OCI-LY7 (cell line): ENCODE results near the gene ATP11A. TPM values are rescaled to one million over a fixed set of nuclear protein-coding genes. Genes with fewer than 3 reads are reported as not detected.

Source experiments
- BruUV-seq: library from RNA; stranded (reverse); fragments of 400-500 nt; replicated peaks from 2 replicates; lab custom pipeline; 2021; lab: Mats Ljungman, UMichigan
- CTCF ChIA-PET: fragments of 300-600 bp; sonication (Branson Sonifier 250); formaldehyde crosslinking; loops from one replicate; lab custom pipeline; 2022; ENCODE audit warnings: antibody characterized with exemption; ENCODE audit not compliant: unreplicated experiment; lab: Charles Lee
- POLR2A ChIA-PET: fragments of 300-600 bp; sonication (Branson Sonifier 250); formaldehyde crosslinking; loops from one replicate; lab custom pipeline; 2022; ENCODE audit warnings: antibody characterized with exemption; lab: Charles Lee
- DNase-seq: peaks from one replicate; pipeline ENCODE4 v3.0.0-alpha.2; 2015; ENCODE audit warnings: low spot score
- H2AFZ ChIP-seq: fragments of 200-600 bp; sonication (generic), shearing (Covaris generic); 2 replicates; pipeline ENCODE4 v1.6.1; 2014; ENCODE audit warnings: mild to moderate bottlenecking, antibody characterized with exemption, low read length, moderate library complexity
- H3K27ac ChIP-seq: fragments of 200-600 bp; sonication (generic); 2 replicates; pipeline ENCODE4 v1.5.1; 2014; ENCODE audit warnings: mixed run types, low read depth, mild to moderate bottlenecking, moderate library complexity, low read length, inconsistent platforms; ENCODE audit not compliant: poor library complexity, severe bottlenecking
- H3K36me3 ChIP-seq: fragments of 200-600 bp; sonication (generic); 2 replicates; pipeline ENCODE4 v1.6.1; 2014; ENCODE audit warnings: mild to moderate bottlenecking, antibody characterized with exemption, low read length, moderate library complexity, mixed read lengths; ENCODE audit not compliant: insufficient read depth
- H3K4me1 ChIP-seq: fragments of 200-600 bp; sonication (generic); 2 replicates; pipeline ENCODE4 v1.5.1; 2014; ENCODE audit warnings: mild to moderate bottlenecking, low read length; ENCODE audit not compliant: insufficient read depth, poor library complexity, severe bottlenecking
- H3K4me2 ChIP-seq: fragments of 200-600 bp; sonication (generic); 2 replicates; pipeline ENCODE4 v1.6.1; 2014; ENCODE audit warnings: mild to moderate bottlenecking, low read length
- H3K4me3 ChIP-seq: fragments of 200-600 bp; sonication (generic); 2 replicates; pipeline ENCODE4 v1.5.1; 2014; ENCODE audit warnings: mild to moderate bottlenecking, low read depth, low read length; ENCODE audit not compliant: poor library complexity, severe bottlenecking
- H3K79me2 ChIP-seq: fragments of 200-600 bp; sonication (generic); 2 replicates; pipeline ENCODE4 v1.6.1; 2016; ENCODE audit warnings: low read depth, mild to moderate bottlenecking, low read length, moderate library complexity, mixed read lengths; ENCODE audit not compliant: insufficient read depth
- H3K9me2 ChIP-seq: fragments of 200-600 bp; sonication (generic); 2 replicates; pipeline ENCODE4 v1.6.1; 2016; ENCODE audit warnings: mild to moderate bottlenecking, low read length, mixed read lengths; ENCODE audit not compliant: insufficient read depth
- H3K9me3 ChIP-seq: fragments of 200-600 bp; sonication (generic); 2 replicates; pipeline ENCODE4 v1.6.1; 2014; ENCODE audit warnings: mild to moderate bottlenecking, mixed run types, low read length, mixed read lengths
- H4K20me1 ChIP-seq: fragments of 200-600 bp; sonication (generic); 2 replicates; pipeline ENCODE4 v1.6.1; 2014; ENCODE audit warnings: mild to moderate bottlenecking, antibody characterized with exemption, low read length, moderate library complexity, mixed read lengths; ENCODE audit not compliant: insufficient read depth
- EZH2phosphoT487 ChIP-seq: fragments of 200-600 bp; sonication (generic); IDR thresholded peaks from 2 replicates; pipeline ENCODE4 v1.6.1; 2018; ENCODE audit warnings: low read depth, borderline replicate concordance, mild to moderate bottlenecking, mixed run types, antibody characterized with exemption, low read length, moderate library complexity, mixed read lengths
- intact Hi-C: fragments of 100-400 bp; cut with micrococcal nuclease; formaldehyde crosslinking; loops from one replicate; pipeline ENCODE4 v1.10.0; 2022; ENCODE audit not compliant: unreplicated experiment
- total RNA-seq, 2 experiments: library from RNA; depleted of rRNA in 1 of 2; stranded (reverse); fragments of >200 nt in 1 of 2; shearing (Covaris generic) in 1 of 2; gene quantifications; 2 replicates each; pipeline ENCODE4 v1.2.3, GENCODE V29; 2014 to 2022
- TF ChIP-seq, protein P1 (sequence below): fragments of 200-600 bp; sonication (generic); conservative IDR thresholded peaks from 2 replicates; pipeline ENCODE4 v1.5.1; 2014; ENCODE audit warnings: mild to moderate bottlenecking, antibody characterized with exemption, low read length, moderate library complexity, mixed read lengths

ATP11A gene
- total RNA-seq, 2 experiments from 2014 or later: 8.8 to 23.1 TPM

- intact Hi-C loops: no loop called here
- POLR2A ChIA-PET: interaction anchor here (0.5 kb wide), 1 partner anchor 174 kb away, joined by 3 read pairs; no protein-coding TSS in a partner anchor
These were observed 90.2 kb downstream of the ATP11A start for GRCh38 chr13:112779856-112780604.

GRCh38 chr13:112781287-112781686, 91.4 kb downstream of the ATP11A start:
- intact Hi-C loops: no loop called here
- no peak overlapping the region for H3K4me3 ChIP-seq
- BruUV-seq: no TSS peak
- no peak overlapping the region for H3K27ac ChIP-seq
- TF ChIP-seq, protein P1, sequence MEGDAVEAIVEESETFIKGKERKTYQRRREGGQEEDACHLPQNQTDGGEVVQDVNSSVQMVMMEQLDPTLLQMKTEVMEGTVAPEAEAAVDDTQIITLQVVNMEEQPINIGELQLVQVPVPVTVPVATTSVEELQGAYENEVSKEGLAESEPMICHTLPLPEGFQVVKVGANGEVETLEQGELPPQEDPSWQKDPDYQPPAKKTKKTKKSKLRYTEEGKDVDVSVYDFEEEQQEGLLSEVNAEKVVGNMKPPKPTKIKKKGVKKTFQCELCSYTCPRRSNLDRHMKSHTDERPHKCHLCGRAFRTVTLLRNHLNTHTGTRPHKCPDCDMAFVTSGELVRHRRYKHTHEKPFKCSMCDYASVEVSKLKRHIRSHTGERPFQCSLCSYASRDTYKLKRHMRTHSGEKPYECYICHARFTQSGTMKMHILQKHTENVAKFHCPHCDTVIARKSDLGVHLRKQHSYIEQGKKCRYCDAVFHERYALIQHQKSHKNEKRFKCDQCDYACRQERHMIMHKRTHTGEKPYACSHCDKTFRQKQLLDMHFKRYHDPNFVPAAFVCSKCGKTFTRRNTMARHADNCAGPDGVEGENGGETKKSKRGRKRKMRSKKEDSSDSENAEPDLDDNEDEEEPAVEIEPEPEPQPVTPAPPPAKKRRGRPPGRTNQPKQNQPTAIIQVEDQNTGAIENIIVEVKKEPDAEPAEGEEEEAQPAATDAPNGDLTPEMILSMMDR: no peak
- TF ChIP-seq EZH2phosphoT487: no peak
- ChIA-PET POLR2A (no interaction called here), CTCF (no interaction called here)
- H2AFZ ChIP-seq: no peak overlapping the region
- H3K4me1 ChIP-seq: no peaks in the 10 kb centered on the region
- H3K9me2 ChIP-seq: no peaks in the 10 kb centered on the region
- no peak overlapping the region for H3K4me2 ChIP-seq
- no peaks in the 10 kb centered on the region for H4K20me1 ChIP-seq
- DNase-seq: no peak
- H3K9me3 ChIP-seq: no peaks in the 10 kb centered on the region
- H3K36me3 ChIP-seq: no peaks in the 10 kb centered on the region
- H3K79me2 ChIP-seq: no peaks in the 10 kb centered on the region

More at GRCh38 chr13:112779856-112780604, 90.2 kb downstream of the ATP11A start:
- Histone ChIP-seq H3K4me1 (no peaks in the 10 kb centered on the region), H3K9me2 (no peaks in the 10 kb centered on the region), H3K36me3 (no peaks in the 10 kb centered on the region), H3K4me2 (no peak overlapping the region), H4K20me1 (no peaks in the 10 kb centered on the region), H3K79me2 (no peaks in the 10 kb centered on the region), H2AFZ (no peak overlapping the region), H3K27ac (no peak overlapping the region), H3K9me3 (no peaks in the 10 kb centered on the region), H3K4me3 (no peak overlapping the region)
- TF ChIP-seq EZH2phosphoT487: no peak
- TF ChIP-seq, protein P1: no peak
- CTCF ChIA-PET: no interaction called here
- no TSS peak for BruUV-seq
- DNase-seq: no peak

DNA sequence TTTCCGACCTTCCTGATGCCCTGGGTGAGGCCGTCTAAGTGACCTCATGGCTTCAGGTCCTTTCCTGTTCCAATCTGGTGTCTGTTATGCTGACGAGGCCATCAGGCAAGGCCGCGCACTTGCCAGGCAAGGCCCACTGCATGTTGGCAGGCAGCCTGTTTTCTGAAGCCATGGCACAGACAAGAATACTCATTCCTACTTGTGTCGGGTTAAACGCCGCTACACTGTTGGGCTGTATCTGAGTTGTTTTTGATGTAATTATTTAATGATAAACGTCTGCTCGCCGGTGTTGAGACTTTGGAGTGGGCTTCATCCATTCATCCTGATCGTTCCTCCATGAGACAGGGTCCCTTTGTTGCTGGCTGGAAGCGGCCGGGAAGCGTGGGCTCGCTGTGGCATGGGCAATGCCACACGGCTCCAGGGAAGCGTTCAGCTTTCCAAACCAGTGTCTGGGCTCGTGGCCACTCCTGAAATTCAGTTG, 92.1 kb downstream of the ATP11A start:
- no peak for DNase-seq
- no peak overlapping the region for H3K4me2 ChIP-seq
- no peak overlapping the region for H3K4me3 ChIP-seq
- H3K9me2 ChIP-seq: no peaks in the 10 kb centered on the region
- H3K36me3 ChIP-seq: no peaks in the 10 kb centered on the region
- intact Hi-C loops: no loop called here
- H3K4me1 ChIP-seq: no peaks in the 10 kb centered on the region
- ChIA-PET POLR2A (interaction anchor here (1.1 kb wide), 1 partner anchor 1473 kb away, joined by 3 read pairs; no protein-coding TSS in a partner anchor), CTCF (no interaction called here)
- no peak overlapping the region for H3K27ac ChIP-seq
- H2AFZ ChIP-seq: no peak overlapping the region
- no TSS peak for BruUV-seq
- H4K20me1 ChIP-seq: no peaks in the 10 kb centered on the region
- TF ChIP-seq EZH2phosphoT487: no peak
- TF ChIP-seq, protein P1: no peak
- no peaks in the 10 kb centered on the region for H3K9me3 ChIP-seq
- H3K79me2 ChIP-seq: no peaks in the 10 kb centered on the region
